Measurements from ENCODE around the gene AZU1. TPM values are rescaled to one million over a fixed set of nuclear protein-coding genes. Genes with fewer than 3 reads are reported as not detected.

Gene AZU1
- total and polyA plus RNA-seq, 8 donors = 1.3 to 4.7 (median 2.3) TPM

GRCh38 chr19:810883-811489 lies 16.7 kb upstream of the AZU1 start:
- no peak for DNase-seq
- TF ChIP-seq, protein P1, sequence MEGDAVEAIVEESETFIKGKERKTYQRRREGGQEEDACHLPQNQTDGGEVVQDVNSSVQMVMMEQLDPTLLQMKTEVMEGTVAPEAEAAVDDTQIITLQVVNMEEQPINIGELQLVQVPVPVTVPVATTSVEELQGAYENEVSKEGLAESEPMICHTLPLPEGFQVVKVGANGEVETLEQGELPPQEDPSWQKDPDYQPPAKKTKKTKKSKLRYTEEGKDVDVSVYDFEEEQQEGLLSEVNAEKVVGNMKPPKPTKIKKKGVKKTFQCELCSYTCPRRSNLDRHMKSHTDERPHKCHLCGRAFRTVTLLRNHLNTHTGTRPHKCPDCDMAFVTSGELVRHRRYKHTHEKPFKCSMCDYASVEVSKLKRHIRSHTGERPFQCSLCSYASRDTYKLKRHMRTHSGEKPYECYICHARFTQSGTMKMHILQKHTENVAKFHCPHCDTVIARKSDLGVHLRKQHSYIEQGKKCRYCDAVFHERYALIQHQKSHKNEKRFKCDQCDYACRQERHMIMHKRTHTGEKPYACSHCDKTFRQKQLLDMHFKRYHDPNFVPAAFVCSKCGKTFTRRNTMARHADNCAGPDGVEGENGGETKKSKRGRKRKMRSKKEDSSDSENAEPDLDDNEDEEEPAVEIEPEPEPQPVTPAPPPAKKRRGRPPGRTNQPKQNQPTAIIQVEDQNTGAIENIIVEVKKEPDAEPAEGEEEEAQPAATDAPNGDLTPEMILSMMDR (IDR thresholded peaks at IDR 0.05) = no peak
- no peaks in the 10 kb centered on the region for H3K9me3 ChIP-seq
- no peak overlapping the region for H3K27ac ChIP-seq
- no peaks in the 10 kb centered on the region for H3K27me3 ChIP-seq
- peaks cover 0 to 4% of the 10 kb centered on the region in 2 donors for H3K4me1 ChIP-seq
- H3K4me3 ChIP-seq = no peak overlapping the region
- peaks cover 3 to 88% of the 10 kb centered on the region in 2 donors for H3K36me3 ChIP-seq
- intact Hi-C loops (cut with DNase I) = no loop called here
- ATAC-seq = no peak

- Histone ChIP-seq H3K27ac (no peak overlapping the region), H3K9me3 (no peaks in the 10 kb centered on the region), H3K36me3 (peaks cover 3 to 82% of the 10 kb centered on the region in 2 donors), H3K4me3 (no peak overlapping the region), H3K27me3 (no peaks in the 10 kb centered on the region), H3K4me1 (peaks cover 0 to 4% of the 10 kb centered on the region in 2 donors)
- DNase-seq (no peak), ATAC-seq (no peak)
- intact Hi-C loops (cut with DNase I) = no loop called here
- TF ChIP-seq, protein P1 (IDR thresholded peaks at IDR 0.05) = no peak
Observed at GRCh38 chr19:811506-812048, 16.1 kb upstream of the AZU1 start.

DNA sequence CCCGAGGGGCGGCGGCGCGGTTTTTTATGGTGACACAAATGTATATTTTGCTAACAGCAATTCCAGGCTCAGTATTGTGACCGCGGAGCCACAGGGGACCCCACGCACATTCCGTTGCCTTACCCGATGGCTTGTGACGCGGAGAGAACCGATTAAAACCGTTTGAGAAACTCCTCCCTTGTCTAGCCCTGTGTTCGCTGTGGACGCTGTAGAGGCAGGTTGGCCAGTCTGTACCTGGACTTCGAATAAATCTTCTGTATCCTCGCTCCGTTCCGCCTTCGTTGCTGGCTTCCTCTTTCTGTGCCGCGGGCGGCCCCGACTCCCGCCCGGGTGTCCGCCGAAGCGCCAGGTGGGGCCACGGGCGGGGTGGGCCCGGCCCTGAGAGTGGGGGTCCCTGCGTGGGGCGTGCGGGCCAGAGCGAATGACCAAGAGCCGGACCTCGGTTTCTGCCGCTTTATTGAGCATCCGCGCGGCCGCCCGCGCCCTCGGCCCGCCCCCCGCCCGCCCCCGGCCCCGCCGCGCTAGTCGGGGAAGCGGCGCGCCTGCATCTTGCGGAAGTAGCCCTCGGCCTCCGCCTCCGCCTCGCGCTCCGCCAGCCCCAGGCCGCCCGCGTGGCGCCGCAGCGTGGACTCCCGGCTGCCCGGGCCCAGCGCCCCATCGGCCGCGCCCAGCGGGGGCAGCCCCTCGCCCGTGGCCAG lies 15.4 kb upstream of the AZU1 start:
- intact Hi-C loops (cut with DNase I) = no loop called here
- ATAC-seq (no peak), DNase-seq (no peak)
- Histone ChIP-seq H3K4me3 (no peak overlapping the region), H3K9me3 (no peaks in the 10 kb centered on the region), H3K4me1 (peaks cover 0 to 2% of the 10 kb centered on the region in 2 donors), H3K27me3 (no peaks in the 10 kb centered on the region), H3K27ac (no peak overlapping the region), H3K36me3 (peaks cover 3 to 76% of the 10 kb centered on the region in 2 donors)
- TF ChIP-seq, protein P1 (IDR thresholded peaks at IDR 0.05) = no peak

GRCh38 chr19:812747-813218 lies 14.9 kb upstream of the AZU1 start:
- no peak overlapping the region for H3K4me3 ChIP-seq
- ATAC-seq (no peak), DNase-seq (no peak)
- no peaks in the 10 kb centered on the region for H3K4me1 ChIP-seq
- no peaks in the 10 kb centered on the region for H3K27me3 ChIP-seq
- TF ChIP-seq, protein P1 (IDR thresholded peaks at IDR 0.05) = no peak
- H3K27ac ChIP-seq = no peak overlapping the region
- peaks cover 0 to 70% of the 10 kb centered on the region in 2 donors for H3K36me3 ChIP-seq
- intact Hi-C loops (cut with DNase I) = no loop called here
- no peaks in the 10 kb centered on the region for H3K9me3 ChIP-seq
